HL-60 (cell line): ENCODE measurements around the gene DCC.

Experiments used
- DNase-seq, 2 experiments: peaks; one replicate each; pipeline ENCODE4 v3.0.0-alpha.2; 2010 to 2020; ENCODE audit warnings: low read depth in 1 of 2, low spot score in 1 of 2
- H3K27ac ChIP-seq: fragments of 250-450 bp; sonication (Bioruptor Pico); replicated peaks from 2 replicates; pipeline ENCODE4 v1.5.1; 2020; ENCODE audit warnings: mild to moderate bottlenecking, moderate library complexity
- H3K27me3 ChIP-seq: fragments of 250-450 bp; sonication (Bioruptor Pico); 2 replicates; pipeline ENCODE4 v1.5.1; 2021; ENCODE audit warnings: mild to moderate bottlenecking, moderate library complexity; ENCODE audit not compliant: insufficient read depth, poor library complexity, severe bottlenecking
- H3K4me3 ChIP-seq: replicated peaks from 2 replicates; pipeline ENCODE4 v1.5.1; 2011; ENCODE audit warnings: mild to moderate bottlenecking, control low read depth, low read length; ENCODE audit not compliant: insufficient read depth
- CTCF ChIP-seq: IDR thresholded peaks from one replicate; pipeline ENCODE4 v1.5.1; 2011; ENCODE audit warnings: low read length, control low read depth, inconsistent platforms; ENCODE audit not compliant: insufficient read depth
- GABPA ChIP-seq: IDR thresholded peaks from 2 replicates; pipeline ENCODE4 v1.6.1; 2012; ENCODE audit warnings: low read depth
- POLR2AphosphoS5 ChIP-seq: IDR thresholded peaks from 2 replicates; pipeline ENCODE4 v1.6.1; 2012; ENCODE audit warnings: low read depth
- SPI1 ChIP-seq: IDR thresholded peaks from 2 replicates; pipeline ENCODE4 v1.6.1; 2012; ENCODE audit warnings: low read depth, mild to moderate bottlenecking, borderline replicate concordance
- TF ChIP-seq, protein P1 (sequence below): IDR thresholded peaks from 2 replicates; pipeline ENCODE4 v1.6.1; 2012; ENCODE audit warnings: low read depth; ENCODE audit not compliant: insufficient replicate concordance

Gene DCC

DNA sequence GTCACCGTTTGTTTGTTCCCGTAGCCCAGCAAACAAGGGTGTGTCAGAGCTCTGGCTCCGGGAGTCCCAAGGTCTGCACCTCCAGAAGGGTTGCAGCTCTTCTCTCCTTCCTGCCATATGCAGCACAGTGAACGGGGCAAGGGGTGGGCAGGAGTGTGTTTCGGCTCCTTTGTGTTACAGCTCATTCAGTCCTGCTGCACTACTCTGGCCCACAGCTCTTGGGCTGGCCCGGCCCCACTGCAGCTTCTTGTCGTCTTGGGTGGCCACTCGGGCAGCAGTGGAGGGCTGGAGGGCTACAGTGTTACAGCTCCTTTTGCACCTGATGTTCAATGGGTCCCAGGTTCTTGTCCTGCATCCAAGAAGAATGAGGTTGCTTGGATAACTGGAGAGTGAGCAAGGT lies 408.3 kb downstream of the DCC start:
- H3K27ac ChIP-seq = no peak overlapping the region
- no peaks in the 10 kb centered on the region for H3K27me3 ChIP-seq
- DNase-seq = no peak
- no peak overlapping the region for H3K4me3 ChIP-seq
- TF ChIP-seq, protein P1, sequence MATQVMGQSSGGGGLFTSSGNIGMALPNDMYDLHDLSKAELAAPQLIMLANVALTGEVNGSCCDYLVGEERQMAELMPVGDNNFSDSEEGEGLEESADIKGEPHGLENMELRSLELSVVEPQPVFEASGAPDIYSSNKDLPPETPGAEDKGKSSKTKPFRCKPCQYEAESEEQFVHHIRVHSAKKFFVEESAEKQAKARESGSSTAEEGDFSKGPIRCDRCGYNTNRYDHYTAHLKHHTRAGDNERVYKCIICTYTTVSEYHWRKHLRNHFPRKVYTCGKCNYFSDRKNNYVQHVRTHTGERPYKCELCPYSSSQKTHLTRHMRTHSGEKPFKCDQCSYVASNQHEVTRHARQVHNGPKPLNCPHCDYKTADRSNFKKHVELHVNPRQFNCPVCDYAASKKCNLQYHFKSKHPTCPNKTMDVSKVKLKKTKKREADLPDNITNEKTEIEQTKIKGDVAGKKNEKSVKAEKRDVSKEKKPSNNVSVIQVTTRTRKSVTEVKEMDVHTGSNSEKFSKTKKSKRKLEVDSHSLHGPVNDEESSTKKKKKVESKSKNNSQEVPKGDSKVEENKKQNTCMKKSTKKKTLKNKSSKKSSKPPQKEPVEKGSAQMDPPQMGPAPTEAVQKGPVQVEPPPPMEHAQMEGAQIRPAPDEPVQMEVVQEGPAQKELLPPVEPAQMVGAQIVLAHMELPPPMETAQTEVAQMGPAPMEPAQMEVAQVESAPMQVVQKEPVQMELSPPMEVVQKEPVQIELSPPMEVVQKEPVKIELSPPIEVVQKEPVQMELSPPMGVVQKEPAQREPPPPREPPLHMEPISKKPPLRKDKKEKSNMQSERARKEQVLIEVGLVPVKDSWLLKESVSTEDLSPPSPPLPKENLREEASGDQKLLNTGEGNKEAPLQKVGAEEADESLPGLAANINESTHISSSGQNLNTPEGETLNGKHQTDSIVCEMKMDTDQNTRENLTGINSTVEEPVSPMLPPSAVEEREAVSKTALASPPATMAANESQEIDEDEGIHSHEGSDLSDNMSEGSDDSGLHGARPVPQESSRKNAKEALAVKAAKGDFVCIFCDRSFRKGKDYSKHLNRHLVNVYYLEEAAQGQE = no peak
- TF ChIP-seq GABPA = no peak

- TF ChIP-seq POLR2AphosphoS5 = no peak
- no peak for TF ChIP-seq CTCF
- no peak for TF ChIP-seq SPI1
- no peak for TF ChIP-seq GABPA
- TF ChIP-seq, protein P1 = no peak
- Histone ChIP-seq H3K27me3 (no peaks in the 10 kb centered on the region), H3K27ac (no peak overlapping the region), H3K4me3 (no peak overlapping the region)
- no peak for DNase-seq
Observed at GRCh38 chr18:52749542-52749941, 409.5 kb downstream of the DCC start.

GRCh38 chr18:52750995-52751394 lies 411.0 kb downstream of the DCC start:
- no peak overlapping the region for H3K4me3 ChIP-seq

More at GRCh38 chr18:52750995-52751394, 411.0 kb downstream of the DCC start:
- H3K27ac ChIP-seq = no peak overlapping the region
- no peak for DNase-seq
- TF ChIP-seq CTCF (no peak), GABPA (no peak), SPI1 (no peak), POLR2AphosphoS5 (no peak)
- TF ChIP-seq, protein P1 = no peak
- no peaks in the 10 kb centered on the region for H3K27me3 ChIP-seq
